Esophagus muscularis mucosa (tissue), 4 donors: ENCODE data around the gene OR5B21. TPM values are rescaled to one million over a fixed set of nuclear protein-coding genes. Genes with fewer than 3 reads are reported as not detected.

Experiments used
- DNase-seq: peaks from one replicate; pipeline ENCODE4 v3.0.0-alpha.2; 2017; ENCODE audit errors: extremely low spot score
- H3K27ac ChIP-seq, 4 donors: fragments of 200-600 bp; sonication (generic); replicated peaks in 1 of 4; 1 replicate in 3 of 4; 2 replicates in 1 of 4; pipeline ENCODE4 v1.5.1; 2016 to 2019; ENCODE audit warnings: mild to moderate bottlenecking in 1 of 4
- H3K27me3 ChIP-seq, 4 donors: fragments of 200-600 bp; sonication (generic); one replicate each; pipeline versions ENCODE4 v1.5.1 to v1.6.0; 2016 to 2019
- H3K36me3 ChIP-seq, 4 donors: fragments of 200-600 bp; sonication (generic); one replicate each; pipeline ENCODE4 v1.5.1; 2016 to 2019
- H3K4me1 ChIP-seq, 4 donors: fragments of 200-600 bp; sonication (generic); one replicate each; pipeline ENCODE4 v1.5.1; 2016 to 2019
- H3K4me3 ChIP-seq, 4 donors: fragments of 200-600 bp; sonication (generic); 1 replicate in 2 of 4; 2 replicates in 2 of 4; pipeline ENCODE4 v1.5.1; 2016 to 2019; ENCODE audit warnings: mild to moderate bottlenecking in 4 of 4, moderate library complexity in 1 of 4
- H3K9me3 ChIP-seq, 4 donors: fragments of 200-600 bp; sonication (generic); 1 replicate in 3 of 4; 2 replicates in 1 of 4; pipeline ENCODE4 v1.5.1; 2016 to 2019
- EP300 ChIP-seq: sonication (generic); formaldehyde crosslinking; IDR thresholded peaks from one replicate; pipeline ENCODE4 v1.6.1; 2017; ENCODE audit warnings: antibody characterized with exemption
- POLR2A ChIP-seq: fragments of 450-650 bp; IDR thresholded peaks from one replicate; pipeline ENCODE4 v1.6.1; 2017; ENCODE audit warnings: antibody characterized with exemption, moderate library complexity, mild to moderate bottlenecking, low read depth
- POLR2AphosphoS5 ChIP-seq, 2 donors: sonication (generic); formaldehyde crosslinking; IDR thresholded peaks; one replicate each; pipeline ENCODE4 v1.6.1; 2017; ENCODE audit warnings: antibody characterized with exemption in 2 of 2
- WGBS: methylation state at CpG from one replicate; pipeline ENCODE4 v1.1.5; 2018; 5-methylcytosine and 5-hydroxymethylcytosine counted together
- intact Hi-C: fragments of 100-400 bp; cut with DNase I; formaldehyde crosslinking; loops from one replicate; pipeline ENCODE4 v1.15.1; 2023
- total RNA-seq, 4 donors: library from RNA; depleted of rRNA; stranded (reverse); fragments of >200 nt; gene quantifications; one replicate each; pipeline versions ENCODE4 v1.1.0 to v1.2.1, GENCODE V29; 2016
- TF ChIP-seq, protein P1 (sequence below), 3 experiments: fragments of 200-600 bp in 2 of 3; fragments of 450-650 bp in 1 of 3; sonication (generic) in 2 of 3; IDR thresholded peaks; one replicate each; pipeline ENCODE4 v1.5.1; 2017 to 2019; ENCODE audit warnings: antibody characterized with exemption in 3 of 3, mild to moderate bottlenecking in 2 of 3, moderate library complexity in 1 of 3

OR5B21 gene
- total RNA-seq, 4 donors from 2014 or later, result not detected

DNA sequence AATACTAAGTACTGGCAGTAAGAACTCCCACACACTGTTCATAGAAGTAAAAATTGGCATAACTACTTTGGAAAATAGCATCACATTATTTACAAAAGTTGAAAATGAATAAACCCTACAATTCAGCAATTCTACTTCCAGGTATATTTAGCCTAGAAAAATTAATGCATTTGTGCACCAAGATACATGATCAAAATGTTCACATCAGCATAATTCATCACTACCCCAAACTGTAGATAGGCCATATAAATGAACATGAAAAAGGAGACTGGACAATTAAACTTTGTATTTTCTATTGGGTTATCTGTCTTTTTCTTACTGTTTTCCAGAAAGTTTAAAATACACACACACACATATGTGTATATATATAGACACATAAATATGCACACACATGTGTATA, 5.9 kb downstream of the OR5B21 start:
- H3K9me3 ChIP-seq, result no peaks in the 10 kb centered on the region
- no peaks in the 10 kb centered on the region for H3K36me3 ChIP-seq
- DNase-seq, result no peak
- H3K4me3 ChIP-seq, result no peak overlapping the region
- no peak overlapping the region for H3K27ac ChIP-seq
- H3K27me3 ChIP-seq, result no peaks in the 10 kb centered on the region
- TF ChIP-seq, protein P1, sequence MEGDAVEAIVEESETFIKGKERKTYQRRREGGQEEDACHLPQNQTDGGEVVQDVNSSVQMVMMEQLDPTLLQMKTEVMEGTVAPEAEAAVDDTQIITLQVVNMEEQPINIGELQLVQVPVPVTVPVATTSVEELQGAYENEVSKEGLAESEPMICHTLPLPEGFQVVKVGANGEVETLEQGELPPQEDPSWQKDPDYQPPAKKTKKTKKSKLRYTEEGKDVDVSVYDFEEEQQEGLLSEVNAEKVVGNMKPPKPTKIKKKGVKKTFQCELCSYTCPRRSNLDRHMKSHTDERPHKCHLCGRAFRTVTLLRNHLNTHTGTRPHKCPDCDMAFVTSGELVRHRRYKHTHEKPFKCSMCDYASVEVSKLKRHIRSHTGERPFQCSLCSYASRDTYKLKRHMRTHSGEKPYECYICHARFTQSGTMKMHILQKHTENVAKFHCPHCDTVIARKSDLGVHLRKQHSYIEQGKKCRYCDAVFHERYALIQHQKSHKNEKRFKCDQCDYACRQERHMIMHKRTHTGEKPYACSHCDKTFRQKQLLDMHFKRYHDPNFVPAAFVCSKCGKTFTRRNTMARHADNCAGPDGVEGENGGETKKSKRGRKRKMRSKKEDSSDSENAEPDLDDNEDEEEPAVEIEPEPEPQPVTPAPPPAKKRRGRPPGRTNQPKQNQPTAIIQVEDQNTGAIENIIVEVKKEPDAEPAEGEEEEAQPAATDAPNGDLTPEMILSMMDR (IDR thresholded peaks at IDR 0.05), result no peak
- TF ChIP-seq EP300, result no peak
- no peak for TF ChIP-seq POLR2AphosphoS5 (IDR thresholded peaks at IDR 0.05)
- TF ChIP-seq POLR2A, result no peak
- H3K4me1 ChIP-seq, result no peaks in the 10 kb centered on the region
- intact Hi-C loops, result no loop called here

DNA sequence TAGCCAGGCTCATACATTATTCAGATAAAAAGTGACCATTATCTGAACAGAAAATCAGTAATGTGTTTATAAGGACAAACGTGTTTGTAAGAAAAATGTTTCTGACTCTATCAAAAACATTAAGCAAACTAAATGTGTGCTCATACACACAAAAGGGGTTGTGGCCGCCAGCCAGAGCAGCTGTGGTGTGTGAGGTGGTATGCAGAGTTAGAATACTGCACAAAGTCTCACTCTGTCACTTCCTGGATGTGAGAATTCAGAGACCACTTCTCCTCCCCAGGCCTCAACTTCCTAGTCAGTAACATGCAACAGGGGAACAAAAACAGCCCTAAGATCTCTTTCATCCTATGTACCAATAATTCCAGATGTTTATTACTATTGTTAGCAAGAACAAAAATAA, 9.4 kb downstream of the OR5B21 start:
- no peak for DNase-seq
- TF ChIP-seq EP300 (no peak), POLR2A (no peak), POLR2AphosphoS5 (IDR thresholded peaks at IDR 0.05) (no peak)
- TF ChIP-seq, protein P1 (IDR thresholded peaks at IDR 0.05), result no peak

DNA sequence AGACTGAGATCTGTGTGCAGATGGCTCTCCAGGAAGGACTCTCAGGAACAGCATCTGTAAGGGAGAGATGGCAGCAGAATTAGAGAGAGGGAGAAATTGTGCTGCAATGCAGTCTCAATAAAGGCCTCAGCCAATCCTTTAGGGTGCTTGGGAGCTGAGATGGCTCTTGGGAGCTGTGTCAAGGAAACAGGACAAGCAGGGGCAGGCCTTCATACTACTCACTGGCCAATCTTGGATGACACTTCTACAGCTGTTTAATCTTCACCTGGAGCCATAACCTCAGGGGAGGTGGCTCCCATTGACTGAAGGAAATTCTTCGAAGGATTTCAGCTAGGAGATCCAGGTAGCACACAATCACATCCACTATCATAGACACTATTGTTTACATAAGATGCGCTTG, 10.0 kb downstream of the OR5B21 start:
- no peak overlapping the region for H3K4me3 ChIP-seq
- 88% methylated on average over 2 of the region's 2 CpGs for WGBS
- no peaks in the 10 kb centered on the region for H3K27me3 ChIP-seq
- TF ChIP-seq, protein P1 (IDR thresholded peaks at IDR 0.05), result no peak
- TF ChIP-seq POLR2A, result no peak
- no peak for TF ChIP-seq EP300
- no peak for TF ChIP-seq POLR2AphosphoS5 (IDR thresholded peaks at IDR 0.05)
- intact Hi-C loops, result no loop called here
- no peaks in the 10 kb centered on the region for H3K36me3 ChIP-seq
- peaks cover 3 to 17% (median 13%) of the 10 kb centered on the region in 4 donors for H3K4me1 ChIP-seq
- no peaks in the 10 kb centered on the region for H3K9me3 ChIP-seq
- no peak for DNase-seq
- H3K27ac ChIP-seq, result no peak overlapping the region

More for the DNA sequence above, 9.4 kb downstream of the OR5B21 start:
- no peaks in the 10 kb centered on the region for H3K36me3 ChIP-seq
- no peak overlapping the region for H3K4me3 ChIP-seq
- H3K27me3 ChIP-seq, result no peaks in the 10 kb centered on the region
- H3K9me3 ChIP-seq, result no peaks in the 10 kb centered on the region
- H3K4me1 ChIP-seq, result peaks cover 3 to 17% (median 13%) of the 10 kb centered on the region in 4 donors
- intact Hi-C loops, result no loop called here
- 48% methylated on average over 2 of the region's 2 CpGs for WGBS
- no peak overlapping the region for H3K27ac ChIP-seq

DNA sequence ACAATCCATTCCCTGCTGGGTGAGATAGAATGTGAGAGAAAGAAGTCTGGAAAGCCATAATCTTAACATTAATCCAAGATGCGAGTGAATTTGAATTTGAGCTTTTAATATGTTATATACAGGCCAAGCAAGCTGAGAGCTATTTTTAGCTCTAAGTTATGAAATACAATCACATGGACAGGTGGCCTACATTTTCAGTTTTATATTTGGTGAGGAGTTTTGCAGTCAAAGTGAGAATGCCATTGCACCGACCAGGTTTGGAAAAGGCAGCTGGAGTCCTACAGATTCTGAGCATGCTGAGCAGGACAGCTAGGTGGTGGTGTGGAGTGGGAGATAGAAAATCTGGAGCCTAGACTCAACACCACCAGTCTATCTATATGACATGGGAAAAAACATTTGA, 12.0 kb downstream of the OR5B21 start:
- Histone ChIP-seq H3K36me3 (no peaks in the 10 kb centered on the region), H3K4me3 (no peak overlapping the region), H3K27ac (peak overlapping the region in 1 of 4 donors; percentile 6), H3K9me3 (no peaks in the 10 kb centered on the region), H3K27me3 (no peaks in the 10 kb centered on the region), H3K4me1 (peaks cover 3 to 17% (median 13%) of the 10 kb centered on the region in 4 donors)
- intact Hi-C loops, result no loop called here
- DNase-seq, result no peak
- 30% methylated on average over 2 of the region's 2 CpGs for WGBS
- no peak for TF ChIP-seq POLR2AphosphoS5 (IDR thresholded peaks at IDR 0.05)
- TF ChIP-seq EP300, result no peak
- TF ChIP-seq, protein P1 (IDR thresholded peaks at IDR 0.05), result no peak
- no peak for TF ChIP-seq POLR2A

DNA sequence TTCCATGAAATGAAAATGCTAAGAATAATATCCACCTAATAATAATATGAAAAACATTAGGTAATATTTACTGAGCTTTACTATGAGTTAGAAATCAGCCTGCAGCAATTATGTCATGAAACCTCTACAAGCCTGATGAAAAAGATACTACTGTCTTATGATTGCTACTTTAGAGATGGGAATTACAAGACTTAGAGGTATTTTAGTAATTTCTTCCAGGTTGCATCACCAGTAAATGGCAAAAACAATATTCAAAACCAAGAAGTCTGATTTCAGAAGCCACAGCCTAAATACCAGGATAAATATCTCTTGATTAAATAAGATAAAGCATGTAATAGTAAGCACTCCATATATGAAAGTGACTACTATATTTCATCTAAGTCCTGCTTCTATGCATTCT, 13.8 kb downstream of the OR5B21 start:
- H3K9me3 ChIP-seq, result no peaks in the 10 kb centered on the region
- H3K4me3 ChIP-seq, result no peak overlapping the region
- H3K27me3 ChIP-seq, result no peaks in the 10 kb centered on the region
- DNase-seq, result no peak
- TF ChIP-seq, protein P1 (IDR thresholded peaks at IDR 0.05), result no peak
- TF ChIP-seq POLR2AphosphoS5 (IDR thresholded peaks at IDR 0.05) (no peak), EP300 (no peak), POLR2A (no peak)
- H3K36me3 ChIP-seq, result no peaks in the 10 kb centered on the region
- H3K4me1 ChIP-seq, result peaks cover 3 to 17% (median 13%) of the 10 kb centered on the region in 4 donors
- H3K27ac ChIP-seq, result no peak overlapping the region
- intact Hi-C loops, result no loop called here
